Chondrocyte (in vitro differentiated cells): Measurements from ENCODE around the gene HEPACAM. TPM values are rescaled to one million over a fixed set of nuclear protein-coding genes. Genes with fewer than 3 reads are reported as not detected.

ENCODE experiments used
- DNase-seq: peaks from one replicate; pipeline ENCODE4 v3.0.0; 2021; ENCODE audit warnings: mixed read lengths, low spot score
- H3K27ac Mint-ChIP-seq: one replicate; pipeline ENCODE4 v1.8.0; 2021; ENCODE audit warnings: mild to moderate bottlenecking, moderate library complexity, mixed read lengths; ENCODE audit not compliant: unreplicated experiment
- H3K27me3 Mint-ChIP-seq: 2 replicates; pipeline ENCODE4 v1.8.0; 2021; ENCODE audit warnings: low read depth, mixed read lengths
- H3K36me3 Mint-ChIP-seq: 2 replicates; pipeline ENCODE4 v1.8.0; 2021; ENCODE audit warnings: low read depth, mixed read lengths
- H3K4me1 Mint-ChIP-seq: 2 replicates; pipeline ENCODE4 v1.8.0; 2021; ENCODE audit warnings: low read depth, mild to moderate bottlenecking, mixed read lengths
- H3K4me3 Mint-ChIP-seq: one replicate; pipeline ENCODE4 v1.8.0; 2021; ENCODE audit warnings: mild to moderate bottlenecking, moderate library complexity, mixed read lengths; ENCODE audit not compliant: unreplicated experiment
- H3K9me3 Mint-ChIP-seq: 2 replicates; pipeline ENCODE4 v1.8.0; 2021; ENCODE audit warnings: low read depth, mixed read lengths
- total RNA-seq: library from RNA; stranded (reverse); gene quantifications from 3 replicates; pipeline ENCODE4 v1.2.1, GENCODE V29; 2021
- TF ChIP-seq, protein P1 (sequence below): fragments of 200-600 bp; sonication (generic); IDR thresholded peaks from 2 replicates; pipeline ENCODE4 v1.5.0; 2021; ENCODE audit warnings: antibody characterized with exemption, mild to moderate bottlenecking, moderate library complexity

HEPACAM gene
- total RNA-seq, 1 donor from 2014 or later, result not detected

DNA sequence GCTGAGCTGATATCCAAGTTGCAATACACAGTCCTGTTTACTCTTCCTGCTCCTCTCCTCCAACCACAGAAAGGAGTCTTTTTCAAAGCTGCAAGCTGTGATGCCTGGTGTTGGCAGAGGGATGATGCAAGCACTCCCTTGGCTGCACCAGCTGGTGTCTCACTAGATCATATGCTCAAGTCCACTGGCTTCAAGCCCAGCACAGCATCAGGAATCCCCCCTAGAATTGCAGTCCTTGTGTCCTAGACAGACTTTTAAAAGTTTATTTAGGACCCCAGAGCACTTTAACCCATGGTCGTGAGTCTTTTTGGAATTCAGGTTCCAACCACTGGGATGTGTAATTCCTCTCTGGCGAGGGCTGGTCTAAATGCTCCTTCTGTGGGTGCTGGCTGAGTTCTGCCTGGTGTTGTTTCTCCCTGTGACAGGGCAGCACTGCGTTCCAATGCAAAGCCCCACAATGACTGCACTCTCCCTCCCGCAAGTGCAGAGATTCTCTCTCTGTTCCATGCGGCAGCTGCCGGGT lies 18.7 kb downstream of the HEPACAM start:
- Mint-ChIP-seq H3K9me3 (peaks cover 16% of the 10 kb centered on the region), H3K36me3 (no peaks in the 10 kb centered on the region), H3K4me1 (peaks cover 7% of the 10 kb centered on the region), H3K4me3 (no peak overlapping the region), H3K27me3 (no peaks in the 10 kb centered on the region), H3K27ac (no peak overlapping the region)
- TF ChIP-seq, protein P1, sequence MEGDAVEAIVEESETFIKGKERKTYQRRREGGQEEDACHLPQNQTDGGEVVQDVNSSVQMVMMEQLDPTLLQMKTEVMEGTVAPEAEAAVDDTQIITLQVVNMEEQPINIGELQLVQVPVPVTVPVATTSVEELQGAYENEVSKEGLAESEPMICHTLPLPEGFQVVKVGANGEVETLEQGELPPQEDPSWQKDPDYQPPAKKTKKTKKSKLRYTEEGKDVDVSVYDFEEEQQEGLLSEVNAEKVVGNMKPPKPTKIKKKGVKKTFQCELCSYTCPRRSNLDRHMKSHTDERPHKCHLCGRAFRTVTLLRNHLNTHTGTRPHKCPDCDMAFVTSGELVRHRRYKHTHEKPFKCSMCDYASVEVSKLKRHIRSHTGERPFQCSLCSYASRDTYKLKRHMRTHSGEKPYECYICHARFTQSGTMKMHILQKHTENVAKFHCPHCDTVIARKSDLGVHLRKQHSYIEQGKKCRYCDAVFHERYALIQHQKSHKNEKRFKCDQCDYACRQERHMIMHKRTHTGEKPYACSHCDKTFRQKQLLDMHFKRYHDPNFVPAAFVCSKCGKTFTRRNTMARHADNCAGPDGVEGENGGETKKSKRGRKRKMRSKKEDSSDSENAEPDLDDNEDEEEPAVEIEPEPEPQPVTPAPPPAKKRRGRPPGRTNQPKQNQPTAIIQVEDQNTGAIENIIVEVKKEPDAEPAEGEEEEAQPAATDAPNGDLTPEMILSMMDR, result no peak
- DNase-seq, result no peak

DNA sequence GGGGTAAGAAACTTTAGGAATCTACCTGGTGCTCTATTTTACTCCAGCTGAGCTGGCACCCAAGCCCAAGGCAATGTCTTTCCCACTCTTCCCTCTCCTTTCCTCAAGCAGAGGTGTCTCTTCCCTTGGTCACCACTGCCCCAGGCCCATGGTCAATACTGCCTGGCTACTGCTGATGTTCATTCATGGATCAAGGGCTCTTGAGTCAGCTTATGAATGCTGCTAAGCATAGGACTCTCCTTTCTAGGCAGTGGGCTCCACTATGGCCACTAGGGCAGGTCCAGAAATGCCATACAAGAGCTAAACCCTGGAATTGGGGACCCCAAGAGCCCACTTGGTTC lies 19.5 kb downstream of the HEPACAM start:
- H3K27me3 Mint-ChIP-seq, result no peaks in the 10 kb centered on the region

DNA sequence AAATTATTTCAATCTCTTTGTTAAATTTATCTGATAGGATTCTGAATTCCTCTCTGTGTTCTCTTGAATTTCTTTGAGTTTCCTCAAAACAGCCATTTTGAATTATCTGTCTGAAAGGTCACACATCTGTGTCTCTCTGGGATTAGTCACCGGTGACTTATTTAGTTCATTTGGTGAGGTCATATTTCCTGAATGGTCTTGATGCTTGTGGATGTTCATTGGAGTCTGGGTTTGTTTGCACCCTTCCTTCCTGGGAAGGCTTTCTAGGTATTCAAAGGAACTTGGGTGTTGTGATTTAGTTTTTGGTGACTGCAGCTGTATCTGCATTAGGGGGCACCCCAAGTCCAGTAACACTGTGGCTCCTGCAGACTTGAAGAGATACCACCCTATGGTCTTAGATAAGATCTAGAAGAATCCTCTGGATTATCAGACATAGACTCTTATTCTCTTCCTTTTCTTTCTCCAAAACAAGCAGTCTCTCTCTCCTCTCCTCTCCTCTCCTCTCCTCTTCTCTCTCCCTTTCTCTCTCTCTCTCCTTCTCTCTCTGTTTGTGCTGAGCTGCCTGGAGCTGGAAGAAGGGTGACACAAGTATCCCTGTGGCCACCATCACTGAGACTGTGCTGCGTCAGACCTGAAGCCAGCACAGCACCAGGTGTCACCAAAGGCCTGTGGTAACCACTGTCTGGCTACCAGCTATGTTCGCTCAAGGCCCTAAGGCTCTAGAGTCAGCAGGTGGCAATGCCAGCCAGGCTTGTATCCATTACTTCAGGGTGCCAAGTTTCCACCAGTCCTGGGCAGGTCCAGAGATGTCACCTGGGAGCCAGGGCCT lies 20.1 kb downstream of the HEPACAM start:
- no peaks in the 10 kb centered on the region for H3K36me3 Mint-ChIP-seq
- H3K27me3 Mint-ChIP-seq, result no peaks in the 10 kb centered on the region
- TF ChIP-seq, protein P1, result no peak
- H3K27ac Mint-ChIP-seq, result no peak overlapping the region
- no peak overlapping the region for H3K4me3 Mint-ChIP-seq
- H3K9me3 Mint-ChIP-seq, result peaks cover 24% of the 10 kb centered on the region
- H3K4me1 Mint-ChIP-seq, result peaks cover 2% of the 10 kb centered on the region
- no peak for DNase-seq

More for the DNA sequence above, 19.5 kb downstream of the HEPACAM start:
- Mint-ChIP-seq H3K4me3 (no peak overlapping the region), H3K4me1 (peaks cover 2% of the 10 kb centered on the region), H3K9me3 (peaks cover 23% of the 10 kb centered on the region), H3K36me3 (no peaks in the 10 kb centered on the region), H3K27ac (no peak overlapping the region)
- TF ChIP-seq, protein P1, result no peak
- DNase-seq, result no peak

DNA sequence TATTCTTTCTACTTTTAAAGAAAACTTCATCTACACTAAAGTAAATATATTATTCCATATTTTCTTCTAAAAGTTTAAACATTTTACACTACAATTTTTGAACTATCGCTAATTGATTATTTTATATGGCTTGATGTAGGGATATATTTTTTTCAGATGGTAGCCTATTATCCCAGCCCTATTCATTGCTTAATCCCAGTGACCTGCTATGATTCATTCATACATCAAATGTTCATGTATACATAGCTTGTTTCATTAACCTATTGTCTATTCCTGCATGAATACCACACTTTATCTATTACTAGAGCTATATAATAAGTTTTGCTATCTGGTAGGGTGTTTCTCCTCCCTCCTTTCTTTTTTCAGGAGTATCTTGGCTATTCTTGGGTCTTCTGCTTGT lies 33.2 kb downstream of the HEPACAM start:
- no peak for DNase-seq
- peaks cover 30% of the 10 kb centered on the region for H3K4me1 Mint-ChIP-seq

DNA sequence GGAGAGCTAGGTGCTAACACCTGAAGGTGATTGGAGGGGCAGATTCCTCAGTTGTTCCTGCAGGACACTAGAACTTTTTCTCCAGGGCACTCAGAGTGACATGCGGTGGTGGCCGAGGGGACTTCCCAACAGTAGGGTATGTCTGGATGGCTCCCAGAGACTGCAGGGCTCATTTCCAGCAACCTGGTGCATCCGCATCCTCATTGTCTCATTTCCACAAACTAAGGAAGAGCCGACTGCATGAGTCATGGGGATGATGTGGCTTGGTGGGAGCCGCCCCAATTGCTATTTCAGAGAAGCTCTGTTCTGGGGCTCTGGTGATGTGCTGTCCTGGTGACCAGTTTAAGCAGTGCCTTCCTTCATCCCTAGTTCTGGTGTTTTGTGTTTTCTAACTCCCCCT lies 35.4 kb downstream of the HEPACAM start:
- Mint-ChIP-seq H3K4me1 (peaks cover 35% of the 10 kb centered on the region), H3K4me3 (no peak overlapping the region)

More for the DNA sequence above, 33.2 kb downstream of the HEPACAM start:
- no peaks in the 10 kb centered on the region for H3K36me3 Mint-ChIP-seq
- H3K27ac Mint-ChIP-seq, result no peak overlapping the region
- H3K9me3 Mint-ChIP-seq, result no peaks in the 10 kb centered on the region
- no peak overlapping the region for H3K4me3 Mint-ChIP-seq
- TF ChIP-seq, protein P1, result no peak
- no peaks in the 10 kb centered on the region for H3K27me3 Mint-ChIP-seq

More for the DNA sequence above, 35.4 kb downstream of the HEPACAM start:
- no peaks in the 10 kb centered on the region for H3K9me3 Mint-ChIP-seq
- no peaks in the 10 kb centered on the region for H3K36me3 Mint-ChIP-seq
- no peak for DNase-seq
- H3K27ac Mint-ChIP-seq, result no peak overlapping the region
- TF ChIP-seq, protein P1, result no peak
- no peaks in the 10 kb centered on the region for H3K27me3 Mint-ChIP-seq
